Left kidney (tissue), 2 donors: ENCODE data around the gene SCUBE2. TPM values are rescaled to one million over a fixed set of nuclear protein-coding genes. Genes with fewer than 3 reads are reported as not detected.

ENCODE experiments used
- DNase-seq: peaks from one replicate; pipeline ENCODE4 v3.0.0-alpha.2; 2013
- polyA plus RNA-seq: library from polyadenylated mRNA; unstranded; fragments of 120-200 nt; gene quantifications from one replicate; pipeline ENCODE4 v1.2.1, GENCODE V29; 2013; ENCODE audit not compliant: insufficient read length

The SCUBE2 gene
- polyA plus RNA-seq, 1 donor: 6.8 TPM

- no peak for DNase-seq
Observed at GRCh38 chr11:9075556-9075955, 15.8 kb downstream of the SCUBE2 start.

- DNase-seq: no peak
Observed at GRCh38 chr11:9074338-9075029, 16.9 kb downstream of the SCUBE2 start.

- DNase-seq: no peak
Observed at GRCh38 chr11:9073466-9074225, 17.8 kb downstream of the SCUBE2 start.

GRCh38 chr11:9072626-9073176 is 18.7 kb downstream of the SCUBE2 start:
- no peak for DNase-seq

GRCh38 chr11:9071692-9072091 is 19.7 kb downstream of the SCUBE2 start:
- no peak for DNase-seq

- DNase-seq: no peak
Observed at GRCh38 chr11:9070749-9071491, 20.5 kb downstream of the SCUBE2 start.

- DNase-seq: no peak
Observed at GRCh38 chr11:9069862-9070470, 21.4 kb downstream of the SCUBE2 start.

- DNase-seq: no peak
Observed at GRCh38 chr11:9069256-9069655, 22.1 kb downstream of the SCUBE2 start.

GRCh38 chr11:9066433-9066925 is 24.9 kb downstream of the SCUBE2 start:
- no peak for DNase-seq

GRCh38 chr11:9065607-9066432 is 25.6 kb downstream of the SCUBE2 start:
- DNase-seq: no peak

- no peak for DNase-seq
Observed at GRCh38 chr11:9061807-9062206, 29.6 kb downstream of the SCUBE2 start.

GRCh38 chr11:9060700-9061111 is 30.7 kb downstream of the SCUBE2 start:
- no peak for DNase-seq

GRCh38 chr11:9059406-9059805 is 32.0 kb downstream of the SCUBE2 start:
- no peak for DNase-seq

- DNase-seq: no peak
Observed at GRCh38 chr11:9057888-9058287, 33.5 kb downstream of the SCUBE2 start.

GRCh38 chr11:9057007-9057406 is 34.4 kb downstream of the SCUBE2 start:
- DNase-seq: no peak

GRCh38 chr11:9056467-9056866 is 34.9 kb downstream of the SCUBE2 start:
- DNase-seq: no peak

GRCh38 chr11:9053316-9054035 is 37.9 kb downstream of the SCUBE2 start:
- DNase-seq: no peak

GRCh38 chr11:9052316-9052715 is 39.1 kb downstream of the SCUBE2 start:
- no peak for DNase-seq

GRCh38 chr11:9049959-9050358 is 41.4 kb downstream of the SCUBE2 start:
- DNase-seq: no peak

- peak; percentile 55 for DNase-seq
Observed at GRCh38 chr11:9047964-9048523, 43.4 kb downstream of the SCUBE2 start.
